Hepatocyte (in vitro differentiated cells): ENCODE measurements around the gene CHST11. TPM values are rescaled to one million over a fixed set of nuclear protein-coding genes. Genes with fewer than 3 reads are reported as not detected.

Experiments
- DNase-seq: peaks from one replicate; pipeline ENCODE4 v3.0.0-alpha.2; 2016; ENCODE audit warnings: low spot score
- H2AFZ ChIP-seq: fragments of 200-600 bp; sonication (generic); 2 replicates; pipeline ENCODE4 v1.6.0; 2016; ENCODE audit warnings: antibody characterized with exemption, mild to moderate bottlenecking
- H3K27ac ChIP-seq: fragments of 200-600 bp; sonication (generic); 2 replicates; pipeline ENCODE4 v1.5.1; 2016; ENCODE audit warnings: mild to moderate bottlenecking
- H3K27me3 ChIP-seq: fragments of 200-600 bp; sonication (generic); 2 replicates; pipeline ENCODE4 v1.6.1; 2016
- H3K36me3 ChIP-seq: fragments of 200-600 bp; sonication (generic); replicated peaks from 2 replicates; pipeline ENCODE4 v1.5.1; 2016; ENCODE audit warnings: low read depth; ENCODE audit not compliant: insufficient read depth
- H3K4me1 ChIP-seq: fragments of 200-600 bp; sonication (generic); 2 replicates; pipeline ENCODE4 v1.5.1; 2016; ENCODE audit warnings: mild to moderate bottlenecking, moderate library complexity; ENCODE audit not compliant: insufficient read depth
- H3K4me2 ChIP-seq: fragments of 200-600 bp; sonication (generic); 2 replicates; pipeline ENCODE4 v1.6.0; 2016
- H3K4me3 ChIP-seq: fragments of 200-600 bp; sonication (generic); 2 replicates; pipeline ENCODE4 v1.5.1; 2016; ENCODE audit warnings: mild to moderate bottlenecking
- H3K79me2 ChIP-seq: fragments of 200-600 bp; sonication (generic); 2 replicates; pipeline ENCODE4 v1.6.0; 2017; ENCODE audit warnings: mild to moderate bottlenecking
- H3K9me2 ChIP-seq: fragments of 200-600 bp; sonication (generic); replicated peaks from 2 replicates; pipeline ENCODE4 v1.6.0; 2017; ENCODE audit warnings: mild to moderate bottlenecking; ENCODE audit not compliant: insufficient read depth
- H3K9me3 ChIP-seq: fragments of 200-600 bp; sonication (generic); 2 replicates; pipeline ENCODE4 v1.5.1; 2016; ENCODE audit warnings: low read depth, mild to moderate bottlenecking
- H4K20me1 ChIP-seq: fragments of 200-600 bp; sonication (generic); 2 replicates; pipeline ENCODE4 v1.6.0; 2016; ENCODE audit warnings: mild to moderate bottlenecking; ENCODE audit not compliant: insufficient read depth, poor library complexity, severe bottlenecking
- CTCF ChIP-seq: fragments of 200-600 bp; sonication (generic); IDR thresholded peaks from 2 replicates; pipeline ENCODE4 v1.5.1; 2016; ENCODE audit warnings: antibody characterized with exemption, mild to moderate bottlenecking; ENCODE audit not compliant: poor library complexity
- EZH2 ChIP-seq: fragments of 200-600 bp; sonication (generic); IDR thresholded peaks from 2 replicates; pipeline ENCODE4 v1.6.1; 2016; ENCODE audit warnings: antibody characterized with exemption, mild to moderate bottlenecking, borderline replicate concordance
- EZH2phosphoT487 ChIP-seq: fragments of 200-600 bp; sonication (generic); IDR thresholded peaks from one replicate; pipeline ENCODE4 v1.6.1; 2018; ENCODE audit warnings: antibody characterized with exemption, mild to moderate bottlenecking, low read depth, moderate library complexity; ENCODE audit not compliant: unreplicated experiment, severe bottlenecking
- WGBS: methylation state at CpG from one replicate; pipeline ENCODE4 v1.1.6; 2016; ENCODE audit warnings: low lambda C conversion rate; ENCODE audit errors: missing lambda C conversion rate; 5-methylcytosine and 5-hydroxymethylcytosine counted together
- polyA plus RNA-seq: library from polyadenylated mRNA; unstranded; fragments of >200 nt; fragmentation: Nextera tagmentation; extraction: Ambion mirVana; gene quantifications from 2 replicates; pipeline ENCODE4 v1.2.1, GENCODE V29; 2016
- total RNA-seq: library from RNA; depleted of rRNA; stranded (reverse); fragments of >200 nt; gene quantifications from 2 replicates; pipeline ENCODE4 v1.2.3, GENCODE V29; 2014

CHST11 gene
- total and polyA plus RNA-seq, 2 experiments from 2014 or later = 5.2 to 8.9 TPM

GRCh38 chr12:104748790-104749189, 292.0 kb downstream of the CHST11 start:
- H3K79me2 ChIP-seq = no peaks in the 10 kb centered on the region
- no peak overlapping the region for H3K4me2 ChIP-seq
- TF ChIP-seq EZH2 = no peak
- TF ChIP-seq EZH2phosphoT487 = no peak
- TF ChIP-seq CTCF = no peak
- H3K4me1 ChIP-seq = no peaks in the 10 kb centered on the region
- WGBS = 84% methylated on average over 5 of the region's 5 CpGs
- no peak for DNase-seq
- H3K36me3 ChIP-seq = no peaks in the 10 kb centered on the region
- H2AFZ ChIP-seq = no peak overlapping the region
- H3K27ac ChIP-seq = no peak overlapping the region
- H3K27me3 ChIP-seq = no peaks in the 10 kb centered on the region
- no peaks in the 10 kb centered on the region for H3K9me2 ChIP-seq
- no peak overlapping the region for H3K4me3 ChIP-seq
- no peaks in the 10 kb centered on the region for H4K20me1 ChIP-seq
- H3K9me3 ChIP-seq = no peaks in the 10 kb centered on the region

- Histone ChIP-seq H3K4me3 (no peak overlapping the region), H3K4me1 (no peaks in the 10 kb centered on the region), H2AFZ (no peak overlapping the region), H3K79me2 (no peaks in the 10 kb centered on the region), H3K27ac (no peak overlapping the region), H3K27me3 (no peaks in the 10 kb centered on the region), H3K9me3 (no peaks in the 10 kb centered on the region), H3K4me2 (no peak overlapping the region), H4K20me1 (no peaks in the 10 kb centered on the region), H3K36me3 (no peaks in the 10 kb centered on the region), H3K9me2 (no peaks in the 10 kb centered on the region)
- no peak for DNase-seq
- TF ChIP-seq EZH2 = no peak
- TF ChIP-seq EZH2phosphoT487 = no peak
- no peak for TF ChIP-seq CTCF
- 89% methylated on average over 4 of the region's 4 CpGs for WGBS
Observed at GRCh38 chr12:104749545-104749944, 292.8 kb downstream of the CHST11 start.

- WGBS = 86% methylated on average over 5 of the region's 5 CpGs
- no peak for DNase-seq
- no peaks in the 10 kb centered on the region for H3K36me3 ChIP-seq
- H3K4me1 ChIP-seq = no peaks in the 10 kb centered on the region
- H3K4me3 ChIP-seq = no peak overlapping the region
- no peaks in the 10 kb centered on the region for H3K9me3 ChIP-seq
- no peak overlapping the region for H3K4me2 ChIP-seq
- no peaks in the 10 kb centered on the region for H3K79me2 ChIP-seq
- no peaks in the 10 kb centered on the region for H3K27me3 ChIP-seq
- H4K20me1 ChIP-seq = no peaks in the 10 kb centered on the region
- TF ChIP-seq CTCF = no peak
- TF ChIP-seq EZH2phosphoT487 = no peak
- no peak for TF ChIP-seq EZH2
- H2AFZ ChIP-seq = no peak overlapping the region
- no peaks in the 10 kb centered on the region for H3K9me2 ChIP-seq
- H3K27ac ChIP-seq = no peak overlapping the region
Observed at GRCh38 chr12:104750061-104750460, 293.3 kb downstream of the CHST11 start.

- Histone ChIP-seq H2AFZ (no peak overlapping the region), H3K4me2 (no peak overlapping the region), H3K27me3 (no peaks in the 10 kb centered on the region), H3K79me2 (no peaks in the 10 kb centered on the region), H3K4me1 (no peaks in the 10 kb centered on the region), H3K4me3 (no peak overlapping the region), H3K36me3 (no peaks in the 10 kb centered on the region), H3K27ac (no peak overlapping the region), H4K20me1 (no peaks in the 10 kb centered on the region), H3K9me3 (no peaks in the 10 kb centered on the region), H3K9me2 (no peaks in the 10 kb centered on the region)
- 83% methylated on average over 1 of the region's 1 CpG for WGBS
- no peak for TF ChIP-seq EZH2
- TF ChIP-seq EZH2phosphoT487 = no peak
- no peak for TF ChIP-seq CTCF
- DNase-seq = no peak
Observed at GRCh38 chr12:104751120-104751519, 294.4 kb downstream of the CHST11 start.
